BJ (cell line): ENCODE results near the gene TSPYL1. TPM values are rescaled to one million over a fixed set of nuclear protein-coding genes. Genes with fewer than 3 reads are reported as not detected.
"Not testable (repeated sequence)": the region's sequence is repeated elsewhere in the genome, so short reads cannot be mapped to it uniquely, and the experiment has no call there.

Experiments
- CTCF ChIA-PET: fragments of 350-600 bp; formaldehyde crosslinking; extraction: SDS; loops from one replicate; lab custom pipeline; 2021; ENCODE audit warnings: antibody characterized with exemption, inconsistent platforms; lab: Yijun Ruan, JAX
- POLR2A ChIA-PET: fragments of 300-600 bp; sonication (Branson Sonifier 250); formaldehyde crosslinking; extraction: SDS; loops from one replicate; lab custom pipeline; 2021; ENCODE audit warnings: antibody characterized with exemption; lab: Charles Lee
- DNase-seq: peaks from one replicate; pipeline ENCODE4 v3.0.0-alpha.2; 2011; ENCODE audit warnings: low read depth
- H3K27me3 ChIP-seq: 2 replicates; pipeline ENCODE4 v1.6.0; 2011; ENCODE audit warnings: low read length; ENCODE audit not compliant: control insufficient read depth, insufficient read depth
- H3K36me3 ChIP-seq: 2 replicates; pipeline ENCODE4 v1.5.1; 2011; ENCODE audit warnings: low read length; ENCODE audit not compliant: control insufficient read depth, insufficient read depth
- H3K4me3 ChIP-seq: 2 replicates; pipeline ENCODE4 v1.5.1; 2011; ENCODE audit warnings: low read depth, mild to moderate bottlenecking, control low read depth, low read length
- polyA plus RNA-seq: library from polyadenylated mRNA; depleted of rRNA; stranded (reverse); fragments of >200 nt; gene quantifications from 2 replicates; pipeline ENCODE4 v1.2.3, GENCODE V29; 2011
- TF ChIP-seq, protein P1 (sequence below): IDR thresholded peaks from 2 replicates; pipeline ENCODE4 v1.5.1; 2011; ENCODE audit warnings: low read depth, mild to moderate bottlenecking, control low read depth, inconsistent platforms, low read length, moderate library complexity; ENCODE audit not compliant: insufficient read depth

Gene TSPYL1
- polyA plus RNA-seq, 1 experiment: 31.9 TPM

- no peaks in the 10 kb centered on the region for H3K36me3 ChIP-seq
- ChIA-PET POLR2A (no interaction called here), CTCF (interaction anchor here (0.9 kb wide), 1 partner anchor 234 kb away, joined by 3 read pairs; no protein-coding TSS in a partner anchor)
- H3K27me3 ChIP-seq: no peaks in the 10 kb centered on the region
- TF ChIP-seq, protein P1, sequence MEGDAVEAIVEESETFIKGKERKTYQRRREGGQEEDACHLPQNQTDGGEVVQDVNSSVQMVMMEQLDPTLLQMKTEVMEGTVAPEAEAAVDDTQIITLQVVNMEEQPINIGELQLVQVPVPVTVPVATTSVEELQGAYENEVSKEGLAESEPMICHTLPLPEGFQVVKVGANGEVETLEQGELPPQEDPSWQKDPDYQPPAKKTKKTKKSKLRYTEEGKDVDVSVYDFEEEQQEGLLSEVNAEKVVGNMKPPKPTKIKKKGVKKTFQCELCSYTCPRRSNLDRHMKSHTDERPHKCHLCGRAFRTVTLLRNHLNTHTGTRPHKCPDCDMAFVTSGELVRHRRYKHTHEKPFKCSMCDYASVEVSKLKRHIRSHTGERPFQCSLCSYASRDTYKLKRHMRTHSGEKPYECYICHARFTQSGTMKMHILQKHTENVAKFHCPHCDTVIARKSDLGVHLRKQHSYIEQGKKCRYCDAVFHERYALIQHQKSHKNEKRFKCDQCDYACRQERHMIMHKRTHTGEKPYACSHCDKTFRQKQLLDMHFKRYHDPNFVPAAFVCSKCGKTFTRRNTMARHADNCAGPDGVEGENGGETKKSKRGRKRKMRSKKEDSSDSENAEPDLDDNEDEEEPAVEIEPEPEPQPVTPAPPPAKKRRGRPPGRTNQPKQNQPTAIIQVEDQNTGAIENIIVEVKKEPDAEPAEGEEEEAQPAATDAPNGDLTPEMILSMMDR: no peak
- no peak overlapping the region for H3K4me3 ChIP-seq
- DNase-seq: no peak
These were observed 47.3 kb upstream of the TSPYL1 start for GRCh38 chr6:116326996-116327395.

DNA sequence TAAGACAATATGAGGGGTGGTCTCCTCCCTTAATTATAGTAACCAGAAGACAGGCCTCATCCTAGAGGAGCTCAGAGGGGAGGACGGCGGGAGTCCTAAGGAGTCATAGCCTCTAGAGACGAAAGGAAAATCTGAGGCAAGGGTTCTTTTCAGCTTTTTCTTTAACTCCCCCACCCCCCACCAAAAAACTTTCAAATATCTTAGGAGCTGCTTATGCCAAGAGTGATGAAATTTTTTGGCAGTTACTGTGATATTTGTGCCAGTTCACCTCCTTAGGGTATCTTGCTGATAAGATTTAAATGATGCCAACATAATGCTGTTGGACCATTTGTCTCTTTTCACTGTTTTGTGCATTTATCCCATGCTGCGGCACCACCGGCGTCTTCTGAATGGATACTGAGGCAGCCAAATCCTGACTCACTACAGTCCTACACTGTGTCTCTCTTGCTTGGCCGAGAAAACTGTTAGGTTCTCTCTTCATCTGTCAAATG, 46.5 kb upstream of the TSPYL1 start:
- no peak for DNase-seq
- Histone ChIP-seq H3K36me3 (no peaks in the 10 kb centered on the region), H3K4me3 (no peak overlapping the region), H3K27me3 (no peaks in the 10 kb centered on the region)
- ChIA-PET POLR2A (no interaction called here), CTCF (interaction anchor here (1.5 kb wide), 1 partner anchor 10 kb away, joined by 6 read pairs; no protein-coding TSS in a partner anchor)
- TF ChIP-seq, protein P1: no peak

DNA sequence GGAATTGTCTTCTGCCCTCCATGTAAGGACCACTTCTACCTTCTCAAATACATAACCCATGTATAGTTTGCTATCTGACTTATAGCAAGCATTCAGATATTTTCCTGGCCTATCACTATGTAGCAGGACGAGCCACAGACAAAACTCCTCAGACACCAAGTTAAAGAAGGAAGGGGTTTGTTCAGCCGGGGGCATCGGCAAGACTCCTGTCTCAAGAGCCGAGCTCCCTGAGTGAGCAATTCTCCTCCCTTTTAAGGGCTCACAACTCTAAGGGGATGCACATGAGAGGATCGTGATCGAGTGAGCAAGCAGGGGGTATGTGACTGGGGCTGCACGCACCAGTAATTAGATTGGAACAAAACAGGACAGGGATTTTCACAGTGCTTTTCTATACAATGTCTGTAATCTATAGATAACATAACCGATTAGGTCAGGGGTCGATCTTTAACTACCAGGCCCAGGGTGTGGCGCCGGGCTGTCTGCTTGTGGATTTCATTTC, 46.0 kb upstream of the TSPYL1 start:
- POLR2A ChIA-PET, H3K4me3 ChIP-seq, DNase-seq, H3K36me3 ChIP-seq, H3K27me3 ChIP-seq: not testable (repeated sequence)
- CTCF ChIA-PET: interaction anchor here (1.5 kb wide), 1 partner anchor 9 kb away, joined by 6 read pairs; no protein-coding TSS in a partner anchor

- POLR2A ChIA-PET: no interaction called here
- H3K27me3 ChIP-seq: no peaks in the 10 kb centered on the region
- no peaks in the 10 kb centered on the region for H3K36me3 ChIP-seq
- DNase-seq: no peak
- TF ChIP-seq, protein P1: no peak
- CTCF ChIA-PET: interaction anchor here (0.5 to 1.7 kb wide), 3 partner anchors 36 to 358 kb away, joined by 3 to 4 read pairs (median 4); no protein-coding TSS in a partner anchor
- no peak overlapping the region for H3K4me3 ChIP-seq
These were observed 44.1 kb upstream of the TSPYL1 start for GRCh38 chr6:116323863-116324262.

DNA sequence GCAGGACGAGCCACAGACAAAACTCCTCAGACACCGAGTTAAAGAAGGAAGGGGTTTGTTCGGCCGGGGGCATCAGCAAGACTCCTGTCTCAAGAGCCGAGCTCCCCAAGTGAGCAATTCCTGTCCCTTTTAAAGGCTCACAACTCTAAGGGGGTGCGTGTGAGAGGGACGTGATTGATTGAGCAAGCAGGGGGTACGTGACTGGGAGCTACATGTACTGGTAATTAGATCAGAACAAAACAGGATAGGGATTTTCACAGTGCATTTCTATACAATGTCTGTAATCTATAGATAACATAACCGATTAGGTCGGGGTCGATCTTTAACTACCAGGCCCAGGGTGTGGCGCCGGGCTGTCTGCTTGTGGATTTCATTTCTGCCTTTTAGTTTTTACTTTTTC, 42.2 kb upstream of the TSPYL1 start:
- CTCF ChIA-PET, DNase-seq, POLR2A ChIA-PET, H3K27me3 ChIP-seq, H3K4me3 ChIP-seq, H3K36me3 ChIP-seq: not testable (repeated sequence)

- CTCF ChIA-PET: interaction anchor here (1.5 to 2.0 kb wide), 2 partner anchors 9 to 12 kb away, joined by 3 to 6 read pairs; no protein-coding TSS in a partner anchor
- H3K27me3 ChIP-seq: no peaks in the 10 kb centered on the region
- TF ChIP-seq, protein P1: no peak
- POLR2A ChIA-PET: no interaction called here
- H3K4me3 ChIP-seq: no peak overlapping the region
- H3K36me3 ChIP-seq: no peaks in the 10 kb centered on the region
- DNase-seq: no peak
These were observed 37.2 kb upstream of the TSPYL1 start for GRCh38 chr6:116316772-116317467.
